ENCODE results near the gene MYOF. TPM values are rescaled to one million over a fixed set of nuclear protein-coding genes. Genes with fewer than 3 reads are reported as not detected.

Gene MYOF
- total and polyA plus RNA-seq, 10 of the 15 experiments (the other 5 are each of a cell fraction or from before 2014, with no cell fraction given): 0.02 to 0.59 (median 0.17) TPM

- Histone ChIP-seq H3K27me3 (replicated peaks in 1 of 2; ENCODE audit: control insufficient read depth in 2 of 2, insufficient read depth in 2 of 2, low read length in 1 of 2) (no peaks in the 10 kb centered on the region; a peak in 1 of 4 replicates), H3K36me3 (ENCODE audit: control insufficient read depth in 2 of 2, insufficient read depth in 2 of 2, low read length in 1 of 2) (no peaks in the 10 kb centered on the region), H3K79me2 (ENCODE audit: control insufficient read depth, insufficient read depth, low read length) (no peaks in the 10 kb centered on the region), H3K9ac (ENCODE audit: control insufficient read depth, insufficient read depth, low read length) (no peak overlapping the region), H3K4me2 (ENCODE audit: control insufficient read depth, insufficient read depth) (no peak overlapping the region), H3K9me3 (replicated peaks; ENCODE audit: control insufficient read depth, insufficient read depth, low read length) (no peaks in the 10 kb centered on the region), H2AFZ (ENCODE audit: control insufficient read depth, low read depth, low read length) (no peak overlapping the region), H3K27ac (ENCODE audit: control insufficient read depth, insufficient read depth) (no peak overlapping the region), H4K20me1 (ENCODE audit: control insufficient read depth, insufficient read depth) (no peaks in the 10 kb centered on the region), H3K4me3 (no peak overlapping the region), H3K4me1 (ENCODE audit: control insufficient read depth, insufficient read depth, low read length) (no peaks in the 10 kb centered on the region)
- intact Hi-C loops (cut with micrococcal nuclease; ENCODE audit: unreplicated experiment): no loop called here
- POLR2A ChIA-PET: no interaction called here
- SMC1A ChIA-PET (ENCODE audit: uncharacterized antibody, unreplicated experiment): no interaction called here
- CTCF ChIA-PET: no interaction called here
- no peak for DNase-seq (ENCODE audit: low read depth, low spot score)
- WGBS (ENCODE audit: insufficient coverage, insufficient replicate concordance, low lambda C conversion rate, missing lambda C conversion rate): 25% methylated on average over 3 of the region's 3 CpGs
- in situ Hi-C loops (cut with MboI): no loop called here
- no peak for FAIRE-seq
- BruUV-seq (replicated peaks): no TSS peak
- TF ChIP-seq CHD4 (IDR thresholded peaks at IDR 0.05) (no peak), GABPA (IDR thresholded peaks at IDR 0.05; ENCODE audit: low read depth) (no peak), E2F8 (IDR thresholded peaks at IDR 0.05; ENCODE audit: low read depth, partially characterized antibody) (no peak), KLF5 (IDR thresholded peaks at IDR 0.05; ENCODE audit: partially characterized antibody) (no peak), NFXL1 (IDR thresholded peaks at IDR 0.05; ENCODE audit: borderline replicate concordance) (no peak), MEF2A (IDR thresholded peaks at IDR 0.05; ENCODE audit: insufficient read depth, low read depth, low read length) (no peak), SKIL (IDR thresholded peaks at IDR 0.05; ENCODE audit: low read depth, poor library complexity, severe bottlenecking) (no peak), SMAD5 (IDR thresholded peaks at IDR 0.05; ENCODE audit: low read depth) (no peak), MAX (IDR thresholded peaks at IDR 0.05; ENCODE audit: low read depth, low read length) (no peak)
- ATAC-seq: no peak
- RAD21 ChIA-PET (ENCODE audit: unreplicated experiment): no interaction called here
These were observed 177.0 kb downstream of the MYOF start for GRCh38 chr10:93305122-93305521.

All from GM12878 (cell line).